ENCODE results near the gene DENND5A. TPM values are rescaled to one million over a fixed set of nuclear protein-coding genes. Genes with fewer than 3 reads are reported as not detected.

The DENND5A gene
- total RNA-seq, result 157 and 168 TPM in 2 replicates

GRCh38 chr11:9265211-9266131, at the start of gene DENND5A:
DENND5A (minus strand) TSS chr11:9265350; CDS start chr11:9265069, 281 bp downstream.

DNA sequence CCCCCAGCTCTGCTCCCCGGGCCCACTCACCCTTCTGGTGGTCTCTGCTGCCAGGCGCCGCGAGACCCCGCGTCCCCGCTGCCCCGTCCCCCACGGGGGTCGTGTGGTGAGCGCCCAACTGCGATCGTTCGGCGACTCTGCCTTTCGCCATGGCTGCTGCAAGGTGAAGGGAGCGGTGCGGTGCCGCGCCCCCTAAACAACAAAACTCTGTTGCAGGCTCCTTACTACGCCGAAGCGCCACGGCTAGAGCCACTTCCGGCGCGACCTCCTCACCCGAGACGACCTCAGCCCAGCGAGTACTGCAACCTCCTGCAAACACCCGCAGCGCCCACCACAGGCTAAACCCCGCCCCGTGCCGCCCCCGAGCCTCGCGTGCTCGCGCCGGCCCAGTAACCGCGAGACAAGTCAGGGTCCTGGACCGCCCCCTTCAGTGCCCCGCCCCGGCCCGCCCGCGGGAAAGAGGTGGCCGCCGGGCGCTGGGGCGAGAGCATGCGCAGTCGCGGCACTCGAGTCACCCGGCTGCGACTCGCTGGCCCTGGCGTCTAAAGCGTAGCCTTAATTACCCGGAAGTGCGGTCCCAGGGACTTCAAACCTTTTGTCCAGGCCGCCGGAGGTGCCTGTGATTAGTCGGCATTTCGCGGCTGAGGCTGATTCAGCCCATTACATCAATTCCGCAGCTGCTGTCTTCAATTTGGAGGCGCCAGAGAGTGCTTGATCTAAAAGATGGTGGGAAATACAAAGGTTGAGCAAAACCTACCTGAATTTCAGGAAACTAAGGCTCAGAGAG, 49.3 kb upstream of the DENND5A start, which contains the start of gene TMEM41B:
TMEM41B (minus strand) TSS at position 303 of the 787 bp plus-strand sequence; CDS start at position 151, 152 bp downstream.

GRCh38 chr11:9091044-9091922, 173.9 kb downstream of the DENND5A start, which contains the start of gene SCUBE2:
SCUBE2 (minus strand) TSS chr11:9091599; CDS start chr11:9091528, 71 bp downstream.

Small RNA genes lying within 50 kb of the gene (small RNA-seq; reads per million reads assigned to genes)
- gene MIR5691 (not detected), gene RF00017 (not detected)

Other genes starting within 250 kb of the DENND5A start
- gene SCUBE2, start 173.8 kb downstream of the DENND5A start, total RNA-seq, result 0.38 and 0.65 TPM in 2 replicates
- gene TMEM41B, start 49.2 kb upstream of the DENND5A start, total RNA-seq, result 22.2 and 36.0 TPM in 2 replicates
- 156 and 171 TPM in 2 replicates for gene IPO7, start 119.3 kb upstream of the DENND5A start, total RNA-seq
- 18.0 and 23.7 TPM in 2 replicates for gene ZNF143, start 195.7 kb upstream of the DENND5A start, total RNA-seq